Measurements from ENCODE around the gene ANKRD12.

Gene ANKRD12

DNA sequence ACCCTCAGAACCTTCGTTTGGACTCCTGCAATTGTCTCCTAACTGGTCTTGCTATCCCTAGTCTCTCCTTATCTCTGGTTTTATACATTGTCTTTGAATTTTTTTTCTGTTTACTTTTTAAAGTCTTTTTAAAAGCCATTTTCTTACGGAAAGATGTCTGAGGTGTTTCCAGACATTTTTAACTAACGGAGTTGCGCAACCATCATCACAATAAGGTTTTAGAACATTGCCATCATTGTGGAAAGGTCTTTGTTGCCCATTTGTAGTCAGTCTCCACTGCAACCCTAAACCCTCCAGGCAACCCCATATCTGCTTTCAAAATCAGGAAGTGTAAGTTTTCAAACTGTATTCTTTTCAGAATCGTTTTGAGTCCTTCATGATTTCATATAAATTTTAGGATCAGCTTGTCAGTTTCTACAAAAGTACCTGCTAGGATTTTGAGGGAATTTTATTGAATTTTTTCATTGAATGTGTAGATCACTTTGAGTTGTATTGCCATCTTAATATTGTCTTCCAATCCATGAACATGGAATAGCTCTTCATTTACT is 46.3 kb downstream of the ANKRD12 start:
- DNase-seq (ENCODE audit: low read depth, low spot score) = no peak

DNA sequence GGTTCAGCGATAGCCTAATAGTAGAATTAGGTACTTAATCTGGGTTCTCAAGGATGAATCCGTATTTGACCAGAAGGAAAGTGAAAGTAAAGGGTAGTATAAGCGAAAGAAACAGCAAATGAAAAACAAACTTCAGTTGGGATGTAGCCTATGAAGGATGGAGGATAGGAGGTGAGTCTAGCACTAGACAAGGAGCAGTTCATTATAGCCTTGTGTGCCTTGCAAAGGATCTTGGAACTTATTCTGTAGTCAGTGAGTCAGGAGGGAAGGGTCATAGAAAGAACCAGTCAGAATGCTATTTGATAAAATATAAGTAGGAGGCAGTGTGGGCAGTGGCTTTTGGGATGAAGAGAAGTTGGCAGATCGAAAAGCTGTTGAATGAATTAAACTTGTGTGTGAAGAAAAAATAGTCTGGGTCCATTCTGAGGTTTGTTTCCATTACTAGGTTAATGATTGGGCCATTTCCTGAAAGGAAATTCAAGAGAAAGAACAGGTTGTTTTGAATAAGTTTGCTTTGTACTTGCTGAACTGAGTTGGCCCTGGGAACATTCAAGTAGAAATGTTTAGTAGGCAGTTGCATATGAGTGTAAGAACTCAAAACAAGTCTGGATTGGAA is 48.5 kb downstream of the ANKRD12 start:
- DNase-seq (ENCODE audit: low read depth, low spot score) = no peak

DNA sequence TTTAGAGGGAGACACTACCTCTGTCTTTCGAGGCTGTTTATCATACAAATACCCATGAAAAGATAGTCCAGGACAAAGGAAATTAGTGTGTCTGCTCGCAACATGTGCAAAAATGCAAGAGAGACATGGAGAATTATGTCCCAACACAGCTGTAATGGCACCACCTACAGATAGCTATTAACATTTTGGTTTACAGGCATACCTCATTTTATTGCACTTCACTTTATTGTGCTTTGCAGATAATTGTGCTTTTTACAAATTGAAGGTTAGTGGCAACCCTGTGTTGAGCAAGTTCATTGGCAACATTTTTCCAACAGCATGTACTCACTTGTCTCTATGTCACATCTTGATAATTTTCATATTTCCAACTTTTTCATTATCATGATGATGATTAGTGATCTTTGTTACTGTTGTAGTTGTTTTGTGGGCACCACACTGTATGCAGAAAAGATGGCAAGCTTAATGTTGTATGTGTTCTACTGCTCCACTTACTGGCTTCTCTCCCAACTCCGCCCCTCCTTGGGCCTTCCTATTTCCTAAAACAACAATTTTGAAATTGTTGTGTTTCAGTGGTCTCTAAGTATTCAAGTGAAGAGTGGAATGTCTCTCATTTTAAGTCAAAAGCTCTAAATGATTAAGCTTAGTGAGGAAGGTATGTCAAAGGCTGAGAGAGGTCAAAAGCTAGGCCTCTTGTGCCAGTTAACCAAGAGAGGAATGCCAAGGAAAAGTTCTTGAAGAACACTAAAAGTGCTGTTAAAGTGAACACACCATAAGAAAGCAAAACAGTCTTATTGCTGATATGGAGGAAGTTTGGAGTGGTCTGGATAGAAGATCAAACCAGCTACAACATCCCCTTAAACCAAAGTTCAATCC is 52.0 kb downstream of the ANKRD12 start:
- DNase-seq (ENCODE audit: low read depth, low spot score) = no peak

DNA sequence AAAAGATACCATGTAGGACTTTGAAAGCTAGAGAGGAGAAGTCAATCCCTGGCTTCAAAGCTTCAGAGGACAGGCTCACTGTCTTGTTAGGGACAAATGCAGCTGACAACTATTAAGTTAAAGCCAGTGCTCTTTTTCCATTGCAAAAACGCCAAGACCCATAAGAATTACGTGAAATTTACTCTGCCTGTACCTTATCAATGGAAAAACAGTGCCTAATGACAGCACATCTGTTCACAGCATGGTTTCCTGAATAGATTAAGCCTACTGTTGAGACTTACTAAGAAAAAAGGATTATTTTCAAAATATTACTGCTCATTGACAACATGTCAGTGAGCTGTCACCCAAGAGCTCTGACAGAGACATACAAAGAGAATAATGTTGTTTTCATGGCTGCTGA is 52.9 kb downstream of the ANKRD12 start:
- DNase-seq (ENCODE audit: low read depth, low spot score) = no peak

DNA sequence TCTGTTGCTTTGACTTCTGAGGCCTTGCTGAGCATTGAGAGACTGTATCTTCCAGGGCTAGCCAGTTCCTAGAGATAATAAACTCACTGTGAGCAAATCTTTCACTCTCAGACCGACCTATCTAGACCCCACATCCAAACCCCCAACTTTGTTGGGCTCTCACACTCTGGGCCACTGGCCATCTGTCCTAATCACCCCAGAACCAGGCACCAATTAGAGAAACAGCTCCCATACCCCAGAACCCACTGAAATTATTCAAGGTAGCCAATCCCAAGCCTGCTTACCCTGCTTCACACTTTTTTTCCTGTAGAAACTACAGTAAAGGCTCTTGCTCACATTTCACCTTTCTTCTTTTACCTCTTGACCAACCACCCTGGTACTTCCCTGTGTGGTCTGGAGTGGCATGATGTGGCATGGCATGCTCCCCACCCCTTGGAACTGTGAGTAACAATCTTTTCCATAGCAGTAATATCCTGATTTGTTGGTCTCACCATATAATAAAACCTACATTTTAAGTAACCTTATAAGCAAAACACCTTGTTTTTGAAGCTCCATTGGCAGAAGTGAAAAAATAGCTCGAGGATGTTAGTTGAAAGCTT is 55.2 kb downstream of the ANKRD12 start:
- no peak for DNase-seq (ENCODE audit: low read depth, low spot score)

DNA sequence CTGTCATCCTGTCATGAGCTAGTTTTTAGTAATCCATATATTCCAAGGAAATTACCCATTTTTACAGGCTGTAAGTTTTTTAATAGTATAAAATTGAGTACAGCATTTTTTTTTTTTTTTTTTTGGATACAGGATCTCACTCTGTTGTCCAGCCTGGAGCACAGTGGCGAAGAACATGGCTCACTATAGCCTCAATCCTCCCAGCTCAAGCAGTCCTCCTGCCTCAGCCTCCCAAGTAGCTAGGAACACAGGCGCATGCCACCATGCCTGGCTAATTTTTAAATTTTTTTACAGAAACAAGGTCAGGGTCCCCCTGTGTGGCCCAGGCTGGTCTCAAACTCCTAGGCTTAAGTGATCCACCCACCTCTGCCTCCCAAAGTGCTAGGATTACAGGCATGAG is 56.5 kb downstream of the ANKRD12 start:
- no peak for DNase-seq (ENCODE audit: low read depth, low spot score)

DNA sequence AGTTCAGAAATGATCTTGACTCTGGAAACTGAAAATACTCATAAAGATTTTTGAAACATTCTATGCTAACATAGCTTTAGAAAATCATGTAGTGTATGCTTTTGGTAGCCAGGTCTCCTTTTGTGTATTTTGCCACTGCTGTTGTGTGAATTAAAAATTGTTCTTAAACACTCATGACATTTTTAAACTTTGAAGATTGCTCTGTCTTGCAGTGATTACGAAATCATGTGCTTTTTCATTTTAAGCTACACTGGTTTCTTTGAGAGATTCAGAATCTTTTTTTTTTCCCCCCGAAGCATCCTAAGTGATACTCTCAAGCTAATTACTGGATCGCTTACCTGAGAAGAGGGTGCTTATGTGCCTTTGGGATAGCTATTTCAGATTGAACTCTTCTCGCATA is 60.0 kb downstream of the ANKRD12 start:
- DNase-seq (ENCODE audit: low read depth, low spot score) = no peak

DNA sequence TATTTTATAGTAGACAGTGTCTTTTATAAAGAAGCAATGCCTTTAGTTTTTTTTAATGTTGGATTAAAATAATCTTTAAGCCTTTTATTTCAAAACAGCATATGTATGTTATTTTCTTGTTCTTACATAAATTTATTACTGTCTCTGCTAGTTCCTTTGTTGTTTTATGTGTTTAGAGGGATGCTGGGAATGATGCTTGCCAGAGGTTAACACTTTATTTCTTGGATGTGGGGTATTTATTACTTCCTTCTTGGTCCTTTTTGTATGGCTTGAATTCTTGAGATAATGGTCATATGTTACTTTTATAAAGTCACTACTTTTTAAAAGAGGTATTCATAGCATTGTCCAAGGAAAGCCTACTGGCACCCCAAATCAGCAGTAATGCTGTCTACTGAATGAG is 63.1 kb downstream of the ANKRD12 start:
- no peak for DNase-seq (ENCODE audit: low read depth, low spot score)

DNA sequence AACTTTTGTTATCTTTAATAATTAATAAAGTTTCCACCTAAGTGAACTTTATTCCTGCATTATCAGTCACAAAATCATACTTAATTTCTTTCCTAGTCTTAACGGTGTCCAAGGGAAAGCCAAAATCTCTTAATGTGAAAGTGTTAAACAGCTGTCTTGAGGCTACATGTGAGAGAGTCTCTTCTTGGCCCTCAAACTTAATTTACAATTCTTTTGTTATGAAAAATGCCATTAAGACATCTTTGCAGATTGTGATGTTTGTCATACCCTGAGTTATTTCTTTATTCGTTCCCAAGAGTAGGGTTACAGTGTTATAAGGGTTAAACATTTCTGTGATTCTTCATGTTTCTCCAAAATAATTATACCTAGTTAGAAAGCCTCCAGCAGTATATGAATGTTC is 64.6 kb downstream of the ANKRD12 start:
- no peak for DNase-seq (ENCODE audit: low read depth, low spot score)

DNA sequence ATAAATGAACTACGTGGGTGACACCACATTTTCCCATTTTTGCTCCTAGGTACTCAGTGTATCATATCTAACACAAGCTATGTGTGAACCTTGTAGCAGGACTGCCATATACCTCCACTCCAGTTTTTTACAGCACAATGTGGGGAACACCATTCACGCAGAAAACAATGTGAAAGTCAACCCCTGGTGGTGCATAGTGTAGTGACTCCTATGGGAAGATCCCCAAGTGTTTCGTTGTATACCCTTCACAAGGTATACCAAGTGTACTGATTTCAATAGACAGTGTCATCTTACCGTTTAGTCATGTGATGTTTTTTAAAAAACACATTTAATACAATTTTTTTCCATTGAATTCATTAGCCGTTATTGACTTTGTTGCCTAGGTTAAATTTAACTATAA is 68.1 kb downstream of the ANKRD12 start:
- no peak for DNase-seq (ENCODE audit: low read depth, low spot score)

DNA sequence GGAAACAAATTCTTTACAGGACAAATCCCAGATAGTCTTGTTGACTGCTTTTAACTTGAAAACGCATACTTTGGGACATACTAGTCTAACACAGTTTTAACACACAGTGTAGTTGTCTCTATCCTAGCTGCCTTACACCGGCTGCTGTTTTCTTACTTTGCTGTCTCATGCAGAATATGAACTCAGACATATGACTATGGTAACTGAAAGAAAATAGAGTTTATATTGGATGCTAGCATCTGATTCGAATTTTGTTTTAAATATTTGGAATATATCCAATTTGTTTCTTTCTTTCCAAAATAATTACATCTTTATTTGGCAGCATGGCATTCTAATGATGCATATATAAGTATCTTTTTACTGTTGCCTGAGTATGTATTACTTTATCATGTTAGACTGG is 69.8 kb downstream of the ANKRD12 start:
- no peak for DNase-seq (ENCODE audit: low read depth, low spot score)

DNA sequence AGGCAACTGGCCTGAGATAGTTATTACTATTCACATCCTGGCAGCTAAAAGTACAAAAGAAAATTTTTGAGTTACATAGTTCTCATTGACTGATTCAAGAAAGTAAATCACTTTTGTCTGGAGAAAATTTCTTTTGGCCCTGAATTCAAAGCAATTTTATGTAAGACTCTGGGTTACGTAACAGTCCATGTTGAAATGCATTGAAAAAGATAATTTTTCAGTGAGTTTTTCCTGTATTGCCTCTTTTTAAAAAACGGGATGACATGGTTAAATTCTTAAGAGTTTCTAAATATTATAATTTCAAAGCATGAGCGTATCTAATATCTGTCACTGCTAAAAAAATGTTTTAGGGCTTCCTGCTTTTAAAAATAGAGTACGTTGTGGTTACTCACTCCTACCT is 72.7 kb downstream of the ANKRD12 start:
- no peak for DNase-seq (ENCODE audit: low read depth, low spot score)

DNA sequence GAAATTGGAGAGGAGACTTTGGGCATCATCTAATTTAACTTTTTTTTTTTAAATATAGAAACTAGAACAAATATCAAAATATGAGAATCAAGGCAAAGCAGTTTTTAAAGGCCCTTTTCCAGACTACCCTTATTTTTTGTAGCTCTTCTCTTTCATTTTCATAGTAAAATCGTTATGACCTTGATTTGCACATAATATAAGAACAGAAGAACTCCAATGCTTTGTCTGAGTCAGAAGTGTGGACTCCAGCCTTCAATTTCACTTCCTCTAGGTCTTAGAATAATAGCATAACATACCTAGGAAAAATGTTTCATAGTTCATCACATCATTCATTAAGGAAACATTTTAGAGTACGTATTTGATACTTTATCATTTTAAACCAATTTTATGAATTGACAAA is 74.4 kb downstream of the ANKRD12 start:
- no peak for DNase-seq (ENCODE audit: low read depth, low spot score)

DNA sequence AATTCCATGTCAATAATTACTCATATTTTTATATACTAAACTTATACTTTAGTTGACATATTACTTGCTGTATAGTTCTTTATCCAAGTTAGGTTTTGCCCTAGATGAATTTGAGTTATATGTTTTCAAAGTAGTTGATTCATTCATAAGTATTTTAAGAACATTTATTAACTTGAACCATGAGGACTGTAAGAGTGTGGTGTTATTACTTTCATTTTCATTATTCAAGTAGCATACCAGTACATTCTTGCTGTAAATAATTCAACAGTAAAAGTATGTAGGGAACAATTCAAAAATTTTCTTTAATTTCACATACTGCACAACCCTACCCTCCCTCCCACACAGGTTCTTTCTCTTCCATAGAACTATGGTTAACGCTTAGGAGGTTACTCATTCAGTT is 75.4 kb downstream of the ANKRD12 start:
- no peak for DNase-seq (ENCODE audit: low read depth, low spot score)

DNA sequence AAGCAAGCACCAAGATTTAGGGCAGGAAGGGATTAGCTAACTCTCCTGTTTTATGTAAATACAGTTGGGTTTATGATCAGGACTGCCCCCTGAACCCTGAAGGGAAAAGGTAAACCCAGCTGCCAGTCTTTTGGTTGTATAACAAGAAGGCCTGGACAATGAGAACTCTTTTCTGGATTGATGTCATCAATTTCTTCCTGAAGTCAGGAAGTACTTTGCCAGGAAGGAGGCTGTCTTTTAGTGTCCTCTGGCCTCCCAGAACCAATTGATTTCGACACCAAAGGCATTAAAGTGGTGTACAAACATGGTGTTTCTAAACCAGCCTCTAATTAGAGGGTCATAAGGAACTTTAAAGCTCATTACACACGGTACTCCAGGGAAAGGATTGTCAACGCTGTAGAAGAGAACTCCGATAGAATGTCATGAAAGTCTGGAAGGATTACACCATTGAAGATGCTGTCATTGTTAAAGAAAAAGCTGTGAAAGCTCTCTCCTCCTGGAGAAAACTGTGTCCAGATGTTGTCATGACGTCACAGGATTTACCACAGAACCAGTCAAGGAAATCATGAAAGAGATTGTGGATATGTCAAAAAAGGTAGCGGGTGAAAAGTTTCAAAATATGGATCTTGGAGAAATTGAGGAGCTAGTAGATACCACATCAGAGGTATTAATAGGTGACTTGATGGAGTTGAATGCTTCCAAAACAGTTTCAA is 78.8 kb downstream of the ANKRD12 start:
- DNase-seq (ENCODE audit: low read depth, low spot score) = no peak

DNA sequence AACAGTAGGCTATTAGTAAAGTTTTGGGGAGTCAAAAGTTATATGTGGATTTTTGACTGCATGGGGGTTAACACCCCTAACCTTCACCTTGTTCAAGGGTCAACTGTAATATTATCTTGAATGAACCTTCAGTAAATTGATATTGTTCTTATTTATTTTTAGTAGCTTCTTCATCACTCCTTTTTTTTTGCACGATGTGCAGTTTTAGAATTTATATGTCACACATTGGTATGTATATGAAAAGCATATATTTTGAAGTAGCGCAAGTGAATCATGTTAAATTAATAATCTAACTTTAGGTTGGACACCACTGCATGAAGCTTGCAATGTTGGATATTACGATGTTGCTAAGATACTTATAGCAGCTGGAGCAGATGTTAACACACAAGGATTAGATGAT is 79.9 kb downstream of the ANKRD12 start:
- DNase-seq (ENCODE audit: low read depth, low spot score) = no peak

DNA sequence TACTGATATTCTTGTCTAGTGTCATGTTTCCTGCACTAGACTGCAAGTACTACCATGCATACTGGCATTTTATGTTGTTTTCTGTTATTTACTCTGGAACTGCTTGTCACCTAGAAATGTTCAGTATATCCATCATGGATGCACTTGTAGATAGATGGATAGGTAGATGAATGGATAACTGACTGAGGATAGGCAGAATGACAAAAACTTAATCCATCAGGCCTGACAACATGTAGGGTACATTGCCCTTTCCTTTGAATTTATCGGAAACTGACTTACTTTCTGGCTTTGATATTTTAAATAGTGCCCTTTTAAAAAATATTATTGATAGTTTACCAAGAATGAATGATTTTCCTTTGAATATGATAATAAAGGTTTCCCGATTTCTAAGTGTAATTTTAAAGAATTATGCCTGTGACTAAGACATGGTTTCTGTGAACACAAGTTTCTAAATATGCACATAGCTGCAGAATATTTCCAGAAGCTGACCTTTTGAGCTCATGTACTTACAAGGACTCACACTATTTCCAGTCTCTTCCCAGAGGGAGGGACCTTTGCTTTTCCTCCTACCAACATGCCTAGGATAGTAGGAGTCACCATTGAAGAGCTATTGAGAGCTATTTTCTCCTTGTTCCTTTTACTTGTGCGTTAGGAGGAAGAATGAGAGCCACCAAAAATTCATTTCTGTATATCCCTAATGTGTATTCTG is 81.3 kb downstream of the ANKRD12 start:
- DNase-seq (ENCODE audit: low read depth, low spot score) = no peak

DNA sequence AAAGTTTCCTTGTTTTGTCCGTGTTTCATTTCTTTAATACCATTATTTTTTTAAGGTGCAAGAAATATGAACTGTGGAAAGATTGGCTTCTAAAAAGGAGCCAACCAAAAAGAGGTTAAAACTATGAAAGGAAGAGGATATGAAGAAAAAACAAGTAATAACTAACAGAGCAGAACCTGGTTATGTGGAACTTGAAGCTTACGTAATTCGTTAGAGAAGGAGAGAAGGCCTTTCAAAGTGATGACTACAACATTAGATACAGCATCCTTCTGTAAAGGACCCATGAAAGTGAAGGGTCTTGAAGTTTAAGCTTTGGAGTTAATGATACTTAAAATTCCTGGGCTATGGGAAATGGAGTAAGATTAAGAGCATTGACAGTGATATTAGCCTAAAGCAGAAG is 84.5 kb downstream of the ANKRD12 start:
- DNase-seq (ENCODE audit: low read depth, low spot score) = no peak

DNA sequence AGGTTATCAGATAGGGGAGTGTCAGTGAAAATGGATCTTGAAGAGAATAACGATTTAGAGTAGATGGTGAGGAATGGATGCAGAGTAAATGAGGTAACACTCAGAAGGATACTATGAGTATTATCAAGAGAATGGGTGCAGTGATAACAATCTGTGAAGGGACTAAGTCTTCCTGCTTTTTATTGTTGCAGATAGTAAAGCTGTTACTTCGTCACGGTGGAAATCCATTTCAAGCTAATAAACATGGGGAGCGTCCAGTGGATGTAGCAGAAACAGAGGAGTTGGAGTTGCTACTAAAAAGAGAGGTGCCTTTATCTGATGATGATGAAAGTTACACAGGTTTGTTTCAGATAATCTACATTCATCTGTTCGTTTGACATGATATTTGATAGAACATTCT is 85.1 kb downstream of the ANKRD12 start:
- no peak for DNase-seq (ENCODE audit: low read depth, low spot score)

DNA sequence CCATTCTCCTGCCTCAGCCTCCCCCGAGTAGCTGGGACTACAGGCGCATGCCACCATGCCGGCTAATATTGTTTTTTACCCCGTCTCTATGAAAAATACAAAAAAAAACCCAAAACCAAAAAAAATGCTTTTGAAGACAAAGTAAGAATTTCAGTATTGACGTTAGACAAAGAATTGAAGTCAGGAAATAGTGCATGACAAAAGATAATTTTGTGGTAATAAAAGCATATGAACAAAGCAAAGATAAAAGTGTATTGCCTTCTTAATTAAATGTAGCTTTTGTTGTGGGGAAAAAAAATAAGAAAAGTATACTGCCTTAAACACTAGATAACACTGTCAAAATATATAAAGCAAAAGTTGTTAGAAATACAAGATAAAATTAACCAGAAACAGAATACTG is 86.8 kb downstream of the ANKRD12 start:
- DNase-seq (ENCODE audit: low read depth, low spot score) = no peak

DNA sequence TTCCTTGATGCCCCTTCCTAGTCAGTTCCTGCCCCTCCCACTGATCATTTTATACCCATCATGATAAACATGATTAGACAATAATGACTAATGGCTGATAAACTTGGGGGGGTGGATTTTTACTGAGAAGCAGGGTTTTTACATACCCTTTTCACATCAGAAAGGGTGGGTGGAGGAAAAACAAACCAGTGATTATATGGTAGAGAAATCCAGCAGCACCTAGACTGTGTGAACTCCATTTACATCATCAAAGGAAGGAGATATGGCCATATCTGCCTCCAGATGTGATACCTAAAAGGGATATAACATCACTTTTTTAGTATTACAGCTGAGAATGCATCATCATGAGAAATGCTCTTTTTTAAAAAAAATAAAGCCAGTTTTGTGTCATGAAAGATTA is 89.9 kb downstream of the ANKRD12 start:
- DNase-seq (ENCODE audit: low read depth, low spot score) = no peak

All from ELF-1 (cell line).